GM23338 (cell line): Measurements from ENCODE around the gene ZNF526. TPM values are rescaled to one million over a fixed set of nuclear protein-coding genes. Genes with fewer than 3 reads are reported as not detected.

Source experiments
- ATAC-seq: fragments of 200-7000 bp; cut with Tn5 transposase; 3 replicates; pipeline ENCODE4 v1.9.1; 2020
- DNase-seq: peaks from one replicate; pipeline ENCODE4 v3.0.0-alpha.2; 2015; ENCODE audit warnings: low spot score
- H2AFZ ChIP-seq: fragments of 200-600 bp; sonication (generic); 2 replicates; pipeline ENCODE4 v1.8.0; 2016; ENCODE audit warnings: antibody characterized with exemption, mild to moderate bottlenecking, moderate library complexity
- H3F3A ChIP-seq: fragments of 200-600 bp; sonication (generic); replicated peaks from 2 replicates; pipeline ENCODE4 v1.8.0; 2017; ENCODE audit warnings: antibody characterized with exemption, mixed run types, low read depth
- H3K27ac ChIP-seq: fragments of 200-600 bp; sonication (generic); 2 replicates; pipeline ENCODE4 v1.6.1; 2016; ENCODE audit warnings: low read depth
- H3K27me3 ChIP-seq: fragments of 200-600 bp; sonication (generic); 2 replicates; pipeline ENCODE4 v1.8.0; 2016; ENCODE audit warnings: mild to moderate bottlenecking, mixed run types, moderate library complexity; ENCODE audit not compliant: insufficient read depth
- H3K36me3 ChIP-seq: fragments of 200-600 bp; sonication (generic); 2 replicates; pipeline ENCODE4 v1.8.0; 2016; ENCODE audit warnings: mild to moderate bottlenecking; ENCODE audit not compliant: insufficient read depth
- H3K4me1 ChIP-seq: fragments of 200-600 bp; sonication (generic); 2 replicates; pipeline ENCODE4 v1.8.0; 2016; ENCODE audit warnings: mild to moderate bottlenecking, moderate library complexity; ENCODE audit not compliant: insufficient read depth
- H3K4me2 ChIP-seq: fragments of 200-600 bp; sonication (generic); 2 replicates; pipeline ENCODE4 v1.7.1; 2017; ENCODE audit warnings: mixed run types
- H3K4me3 ChIP-seq: fragments of 200-600 bp; sonication (generic); 2 replicates; pipeline ENCODE4 v1.6.1; 2016; ENCODE audit warnings: mixed run types
- H3K79me2 ChIP-seq: fragments of 200-600 bp; sonication (generic); replicated peaks from 2 replicates; pipeline ENCODE4 v1.8.0; 2017; ENCODE audit warnings: mild to moderate bottlenecking; ENCODE audit not compliant: insufficient read depth
- H3K9me2 ChIP-seq: fragments of 200-600 bp; sonication (generic); 2 replicates; pipeline ENCODE4 v1.8.0; 2017; ENCODE audit not compliant: insufficient read depth
- H4K20me1 ChIP-seq: fragments of 200-600 bp; sonication (generic); replicated peaks from 2 replicates; pipeline ENCODE4 v1.8.0; 2017; ENCODE audit warnings: mild to moderate bottlenecking; ENCODE audit not compliant: insufficient read depth
- H3K27ac Mint-ChIP-seq: 2 replicates; pipeline ENCODE4 v1.8.0; 2020; ENCODE audit warnings: inconsistent platforms, mild to moderate bottlenecking, moderate library complexity, mixed read lengths
- H3K27me3 Mint-ChIP-seq: 3 replicates; pipeline ENCODE4 v1.8.0; 2022; ENCODE audit warnings: low read depth, mild to moderate bottlenecking, moderate library complexity, mixed read lengths, inconsistent platforms; ENCODE audit not compliant: insufficient read depth, poor library complexity
- H3K36me3 Mint-ChIP-seq: 3 replicates; pipeline ENCODE4 v1.8.0; 2021; ENCODE audit warnings: low read depth, mild to moderate bottlenecking, inconsistent platforms, moderate library complexity, mixed read lengths
- H3K4me1 Mint-ChIP-seq: 3 replicates; pipeline ENCODE4 v1.8.0; 2020; ENCODE audit warnings: mild to moderate bottlenecking, inconsistent platforms, mixed read lengths
- H3K4me3 Mint-ChIP-seq: 3 replicates; pipeline ENCODE4 v1.8.0; 2021; ENCODE audit warnings: moderate library complexity, mild to moderate bottlenecking, inconsistent platforms, mixed read lengths
- H3K9me3 Mint-ChIP-seq: 3 replicates; pipeline ENCODE4 v1.8.0; 2020; ENCODE audit warnings: moderate library complexity, mild to moderate bottlenecking, inconsistent platforms, mixed read lengths
- CREB1 ChIP-seq: fragments of 250-450 bp; sonication (Bioruptor Pico); IDR thresholded peaks from 2 replicates; pipeline ENCODE4 v1.5.0; 2020; ENCODE audit warnings: low read depth, mild to moderate bottlenecking, moderate library complexity
- EZH2 ChIP-seq: fragments of 200-600 bp; sonication (generic); IDR thresholded peaks from one replicate; pipeline ENCODE4 v1.8.0; 2017; ENCODE audit warnings: antibody characterized with exemption, mild to moderate bottlenecking, low read depth; ENCODE audit not compliant: unreplicated experiment
- EZH2phosphoT487 ChIP-seq: fragments of 200-600 bp; sonication (generic); IDR thresholded peaks from one replicate; pipeline ENCODE4 v1.8.1; 2018; ENCODE audit warnings: antibody characterized with exemption; ENCODE audit not compliant: unreplicated experiment
- JUNB ChIP-seq: IDR thresholded peaks from one replicate; pipeline ENCODE4 v1.6.1; 2016; ENCODE audit warnings: antibody characterized with exemption; ENCODE audit not compliant: unreplicated experiment
- NANOG ChIP-seq: IDR thresholded peaks from 2 replicates; pipeline ENCODE4 v1.6.1; 2016; ENCODE audit warnings: antibody characterized with exemption, borderline replicate concordance
- STAT1 ChIP-seq: IDR thresholded peaks from one replicate; pipeline ENCODE4 v1.6.1; 2016; ENCODE audit warnings: antibody characterized with exemption; ENCODE audit not compliant: unreplicated experiment
- ZNF114 ChIP-seq: fragments of 250-450 bp; sonication (Bioruptor Pico); IDR thresholded peaks from 2 replicates; pipeline ENCODE4 v1.5.0; 2020; ENCODE audit warnings: mild to moderate bottlenecking, moderate library complexity
- polyA plus RNA-seq: library from polyadenylated mRNA; unstranded; fragments of >200 nt; fragmentation: Nextera tagmentation; extraction: Ambion mirVana; gene quantifications from 2 replicates; pipeline ENCODE4 v1.2.1, GENCODE V29; 2016
- total RNA-seq: library from RNA; depleted of rRNA; stranded (reverse); fragments of >200 nt; shearing (Covaris generic); gene quantifications from 2 replicates; pipeline ENCODE4 v1.2.3, GENCODE V29; 2014
- TF ChIP-seq, protein P1 (sequence below): IDR thresholded peaks from one replicate; pipeline ENCODE4 v1.6.1; 2018; ENCODE audit warnings: antibody characterized with exemption; ENCODE audit not compliant: unreplicated experiment
- TF ChIP-seq, protein P2 (sequence below): IDR thresholded peaks from 2 replicates; pipeline ENCODE4 v1.6.1; 2016; ENCODE audit warnings: antibody characterized with exemption
- TF ChIP-seq, protein P3 (sequence below), 2 experiments: fragments of 200-600 bp in 1 of 2; sonication (generic) in 1 of 2; conservative IDR thresholded peaks; 2 replicates each; pipeline versions ENCODE4 v1.5.1 to v1.6.1; 2016 to 2017; ENCODE audit warnings: antibody characterized with exemption in 2 of 2, low read depth in 2 of 2, mild to moderate bottlenecking in 2 of 2, moderate library complexity in 1 of 2

ZNF526 gene
- total and polyA plus RNA-seq, 2 experiments from 2014 or later: 4.7 to 13.3 TPM

DNA sequence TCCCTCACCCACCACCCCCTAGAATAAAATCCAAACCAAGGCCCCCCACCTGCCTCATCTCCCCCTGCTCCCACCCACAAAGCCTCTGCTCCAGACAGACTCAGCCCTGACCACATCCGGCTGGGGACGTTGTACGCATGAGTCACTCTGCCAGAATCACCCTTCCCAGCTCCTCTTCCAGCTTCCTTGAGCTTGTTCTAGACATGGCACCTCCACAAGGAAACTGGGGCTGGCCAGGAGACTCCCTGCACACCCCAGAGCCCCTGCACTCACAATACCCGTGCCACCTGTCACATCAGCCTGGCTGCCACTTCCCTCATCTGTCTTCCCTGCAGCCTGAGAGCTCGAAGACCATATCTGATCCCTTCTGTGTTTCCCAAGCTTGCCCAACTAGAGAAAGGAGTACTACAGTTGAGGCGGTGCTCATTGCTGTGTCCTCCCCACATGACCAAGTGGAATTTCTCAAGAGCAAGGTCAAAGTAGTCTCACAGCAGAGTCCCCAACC is 12.3 kb upstream of the ZNF526 start:
- Mint-ChIP-seq H3K4me3 (no peak overlapping the region), H3K27me3 (peaks cover 6% of the 10 kb centered on the region), H3K27ac (no peak overlapping the region), H3K4me1 (peaks cover 31% of the 10 kb centered on the region), H3K36me3 (peaks cover 72% of the 10 kb centered on the region), H3K9me3 (no peaks in the 10 kb centered on the region)
- Histone ChIP-seq H3K4me2 (no peak overlapping the region), H3K79me2 (peaks cover 55% of the 10 kb centered on the region), H3K36me3 (peaks cover 29% of the 10 kb centered on the region; the same call in 1 of the 2 replicates), H3K4me1 (peaks cover 13% of the 10 kb centered on the region), H3K9me2 (no peaks in the 10 kb centered on the region), H3K4me3 (no peak overlapping the region), H3K27me3 (no peaks in the 10 kb centered on the region), H3F3A (peaks cover 3% of the 10 kb centered on the region; the same call in 1 of the 2 replicates), H2AFZ (no peak overlapping the region), H3K27ac (no peak overlapping the region), H4K20me1 (peaks cover 24% of the 10 kb centered on the region)
- ATAC-seq (no peak), DNase-seq (no peak)
- no peak for TF ChIP-seq EZH2phosphoT487
- TF ChIP-seq, protein P1, sequence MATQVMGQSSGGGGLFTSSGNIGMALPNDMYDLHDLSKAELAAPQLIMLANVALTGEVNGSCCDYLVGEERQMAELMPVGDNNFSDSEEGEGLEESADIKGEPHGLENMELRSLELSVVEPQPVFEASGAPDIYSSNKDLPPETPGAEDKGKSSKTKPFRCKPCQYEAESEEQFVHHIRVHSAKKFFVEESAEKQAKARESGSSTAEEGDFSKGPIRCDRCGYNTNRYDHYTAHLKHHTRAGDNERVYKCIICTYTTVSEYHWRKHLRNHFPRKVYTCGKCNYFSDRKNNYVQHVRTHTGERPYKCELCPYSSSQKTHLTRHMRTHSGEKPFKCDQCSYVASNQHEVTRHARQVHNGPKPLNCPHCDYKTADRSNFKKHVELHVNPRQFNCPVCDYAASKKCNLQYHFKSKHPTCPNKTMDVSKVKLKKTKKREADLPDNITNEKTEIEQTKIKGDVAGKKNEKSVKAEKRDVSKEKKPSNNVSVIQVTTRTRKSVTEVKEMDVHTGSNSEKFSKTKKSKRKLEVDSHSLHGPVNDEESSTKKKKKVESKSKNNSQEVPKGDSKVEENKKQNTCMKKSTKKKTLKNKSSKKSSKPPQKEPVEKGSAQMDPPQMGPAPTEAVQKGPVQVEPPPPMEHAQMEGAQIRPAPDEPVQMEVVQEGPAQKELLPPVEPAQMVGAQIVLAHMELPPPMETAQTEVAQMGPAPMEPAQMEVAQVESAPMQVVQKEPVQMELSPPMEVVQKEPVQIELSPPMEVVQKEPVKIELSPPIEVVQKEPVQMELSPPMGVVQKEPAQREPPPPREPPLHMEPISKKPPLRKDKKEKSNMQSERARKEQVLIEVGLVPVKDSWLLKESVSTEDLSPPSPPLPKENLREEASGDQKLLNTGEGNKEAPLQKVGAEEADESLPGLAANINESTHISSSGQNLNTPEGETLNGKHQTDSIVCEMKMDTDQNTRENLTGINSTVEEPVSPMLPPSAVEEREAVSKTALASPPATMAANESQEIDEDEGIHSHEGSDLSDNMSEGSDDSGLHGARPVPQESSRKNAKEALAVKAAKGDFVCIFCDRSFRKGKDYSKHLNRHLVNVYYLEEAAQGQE: no peak
- no peak for TF ChIP-seq JUNB
- no peak for TF ChIP-seq ZNF114 (CRISPR knock-in tag)
- TF ChIP-seq NANOG: no peak

DNA sequence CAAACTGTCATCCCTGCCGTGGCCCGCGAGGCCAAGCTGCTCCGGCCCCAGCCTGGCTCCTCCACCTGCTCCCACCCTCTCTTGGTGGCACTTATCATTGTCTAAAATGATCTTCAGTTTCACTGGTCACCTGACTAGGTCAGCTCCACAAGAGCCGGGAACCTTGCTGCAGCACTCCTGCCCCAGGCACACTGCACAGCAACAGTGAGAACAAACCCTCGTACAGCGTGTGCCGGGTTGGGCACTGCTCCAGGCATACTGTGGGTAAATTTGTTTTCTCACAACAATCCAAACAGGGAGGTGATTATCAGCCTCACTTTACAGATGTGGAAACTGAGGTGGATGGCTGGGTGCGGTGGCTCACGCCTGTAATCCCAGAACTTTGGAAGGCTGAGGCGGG is 11.5 kb upstream of the ZNF526 start:
- ATAC-seq (no peak), DNase-seq (no peak)
- H3K4me2 ChIP-seq: no peak overlapping the region
- peaks cover 55% of the 10 kb centered on the region for H3K79me2 ChIP-seq
- H3K4me1 ChIP-seq: peaks cover 13% of the 10 kb centered on the region
- H3F3A ChIP-seq: peaks cover 3% of the 10 kb centered on the region; the same call in 1 of the 2 replicates
- no peak overlapping the region for H3K27ac ChIP-seq
- H4K20me1 ChIP-seq: peaks cover 28% of the 10 kb centered on the region
- Mint-ChIP-seq H3K27ac (no peak overlapping the region), H3K36me3 (peaks cover 73% of the 10 kb centered on the region), H3K4me1 (peaks cover 26% of the 10 kb centered on the region), H3K27me3 (peaks cover 6% of the 10 kb centered on the region), H3K9me3 (no peaks in the 10 kb centered on the region), H3K4me3 (no peak overlapping the region)
- H3K4me3 ChIP-seq: no peak overlapping the region
- no peak overlapping the region for H2AFZ ChIP-seq
- no peaks in the 10 kb centered on the region for H3K9me2 ChIP-seq
- peaks cover 34% of the 10 kb centered on the region; the same call in 1 of the 2 replicates for H3K36me3 ChIP-seq
- H3K27me3 ChIP-seq: no peaks in the 10 kb centered on the region
- no peak for TF ChIP-seq EZH2
- TF ChIP-seq STAT1: no peak
- no peak for TF ChIP-seq ZNF114 (CRISPR knock-in tag)
- TF ChIP-seq NANOG: no peak
- no peak for TF ChIP-seq CREB1
- TF ChIP-seq, protein P2, sequence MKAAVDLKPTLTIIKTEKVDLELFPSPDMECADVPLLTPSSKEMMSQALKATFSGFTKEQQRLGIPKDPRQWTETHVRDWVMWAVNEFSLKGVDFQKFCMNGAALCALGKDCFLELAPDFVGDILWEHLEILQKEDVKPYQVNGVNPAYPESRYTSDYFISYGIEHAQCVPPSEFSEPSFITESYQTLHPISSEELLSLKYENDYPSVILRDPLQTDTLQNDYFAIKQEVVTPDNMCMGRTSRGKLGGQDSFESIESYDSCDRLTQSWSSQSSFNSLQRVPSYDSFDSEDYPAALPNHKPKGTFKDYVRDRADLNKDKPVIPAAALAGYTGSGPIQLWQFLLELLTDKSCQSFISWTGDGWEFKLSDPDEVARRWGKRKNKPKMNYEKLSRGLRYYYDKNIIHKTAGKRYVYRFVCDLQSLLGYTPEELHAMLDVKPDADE: no peak
- TF ChIP-seq, protein P1: no peak
- TF ChIP-seq, protein P3, sequence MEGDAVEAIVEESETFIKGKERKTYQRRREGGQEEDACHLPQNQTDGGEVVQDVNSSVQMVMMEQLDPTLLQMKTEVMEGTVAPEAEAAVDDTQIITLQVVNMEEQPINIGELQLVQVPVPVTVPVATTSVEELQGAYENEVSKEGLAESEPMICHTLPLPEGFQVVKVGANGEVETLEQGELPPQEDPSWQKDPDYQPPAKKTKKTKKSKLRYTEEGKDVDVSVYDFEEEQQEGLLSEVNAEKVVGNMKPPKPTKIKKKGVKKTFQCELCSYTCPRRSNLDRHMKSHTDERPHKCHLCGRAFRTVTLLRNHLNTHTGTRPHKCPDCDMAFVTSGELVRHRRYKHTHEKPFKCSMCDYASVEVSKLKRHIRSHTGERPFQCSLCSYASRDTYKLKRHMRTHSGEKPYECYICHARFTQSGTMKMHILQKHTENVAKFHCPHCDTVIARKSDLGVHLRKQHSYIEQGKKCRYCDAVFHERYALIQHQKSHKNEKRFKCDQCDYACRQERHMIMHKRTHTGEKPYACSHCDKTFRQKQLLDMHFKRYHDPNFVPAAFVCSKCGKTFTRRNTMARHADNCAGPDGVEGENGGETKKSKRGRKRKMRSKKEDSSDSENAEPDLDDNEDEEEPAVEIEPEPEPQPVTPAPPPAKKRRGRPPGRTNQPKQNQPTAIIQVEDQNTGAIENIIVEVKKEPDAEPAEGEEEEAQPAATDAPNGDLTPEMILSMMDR (conservative IDR thresholded peaks at IDR 0.05; ENCODE audit: low read depth in 2 of 2): no peak
- no peak for TF ChIP-seq EZH2phosphoT487
